ENCODE data around the gene PFKFB2. TPM values are rescaled to one million over a fixed set of nuclear protein-coding genes. Genes with fewer than 3 reads are reported as not detected.

The PFKFB2 gene
- total and polyA plus RNA-seq, 2 of the 8 experiments (the other 6 are each of a cell fraction or from before 2014, with no cell fraction given), result 6.7 to 19.1 TPM

DNA sequence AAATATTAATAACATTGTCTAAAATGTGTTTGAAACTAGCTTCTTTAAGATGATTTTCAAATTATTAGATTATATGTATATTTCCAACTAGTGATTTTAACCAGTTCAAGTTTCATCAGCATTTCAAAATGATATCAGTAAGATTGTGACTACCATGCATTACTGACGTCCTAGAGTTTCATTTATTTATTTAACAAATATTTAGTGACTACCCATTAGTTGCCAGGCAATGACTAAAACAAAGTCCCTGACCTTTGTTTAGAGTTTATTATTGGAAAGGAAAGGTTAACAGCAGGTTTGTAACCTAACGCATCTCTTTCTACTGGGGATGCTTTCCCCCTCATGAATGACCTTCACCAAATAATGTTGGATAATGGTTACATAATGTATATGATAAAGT lies 28.0 kb downstream of the PFKFB2 start:
- no peak overlapping the region for H2AFZ ChIP-seq (ENCODE audit: low read length)
- H3K18ac ChIP-seq (ENCODE audit: extremely low read depth, low read length), result no peak overlapping the region
- H2BK12ac ChIP-seq (ENCODE audit: low read depth, low read length), result no peak overlapping the region
- no peak overlapping the region for H4K91ac ChIP-seq (replicated peaks; ENCODE audit: insufficient read length, low read length)
- H4K5ac ChIP-seq (ENCODE audit: insufficient read length, low read depth, low read length), result no peak overlapping the region
- no peak overlapping the region for H2AK5ac ChIP-seq (ENCODE audit: low read depth, low read length)
- H2BK5ac ChIP-seq (ENCODE audit: low read depth, low read length), result no peak overlapping the region
- DNase-seq (ENCODE audit: low read depth in 1 of 2, low spot score in 2 of 2), result no peak
- no peaks in the 10 kb centered on the region for H3K27me3 ChIP-seq (replicated peaks in 1 of 4; ENCODE audit: control insufficient read depth in 3 of 4, extremely low read depth in 1 of 4, insufficient read depth in 3 of 4, low read length in 3 of 4)
- no peaks in the 10 kb centered on the region for H3K79me1 ChIP-seq (ENCODE audit: low read depth, low read length)
- ChIA-PET CTCF (ENCODE audit: partially characterized antibody) (interaction anchor here (1.3 to 2.0 kb wide), 2 partner anchors 178 to 325 kb away, joined by 3 to 5 read pairs; no protein-coding TSS in a partner anchor), POLR2A (ENCODE audit: partially characterized antibody) (no interaction called here)
- H3K36me3 ChIP-seq (ENCODE audit: control insufficient read depth in 2 of 4, insufficient read depth in 4 of 4, low read length in 3 of 4), result no peaks in the 10 kb centered on the region
- H3K9me3 ChIP-seq (ENCODE audit: insufficient read depth in 2 of 2, low read depth in 1 of 2, low read length in 1 of 2), result no peaks in the 10 kb centered on the region
- H4K20me1 ChIP-seq (replicated peaks in 1 of 2; ENCODE audit: control insufficient read depth in 1 of 2, insufficient read depth in 2 of 2, low read length in 2 of 2), result no peaks in the 10 kb centered on the region
- no peak overlapping the region for H3K4ac ChIP-seq (replicated peaks; ENCODE audit: insufficient read length, low read depth, low read length)
- peaks cover 0 to 3% (median 0%) of the 10 kb centered on the region in 4 experiments; a peak in 2 of 7 replicates for H3K4me1 ChIP-seq (replicated peaks in 1 of 4; ENCODE audit: control insufficient read depth in 3 of 4, insufficient read depth in 4 of 4, low read length in 3 of 4)
- H3K14ac ChIP-seq (ENCODE audit: insufficient read length), result no peak overlapping the region
- no peak overlapping the region for H3K4me2 ChIP-seq (ENCODE audit: insufficient read depth in 1 of 2, low read depth in 2 of 2, low read length in 2 of 2)
- H2BK15ac ChIP-seq (ENCODE audit: low read length), result no peak overlapping the region
- H4K8ac ChIP-seq (ENCODE audit: extremely low read depth, insufficient read depth, low read length), result no peak overlapping the region
- no peaks in the 10 kb centered on the region for H3K79me2 ChIP-seq (ENCODE audit: control insufficient read depth in 1 of 2, insufficient read depth in 2 of 2, low read length in 2 of 2)
- no peaks in the 10 kb centered on the region for H3K23me2 ChIP-seq (ENCODE audit: low read depth, low read length)
- H2BK120ac ChIP-seq (replicated peaks; ENCODE audit: low read depth, low read length), result no peak overlapping the region
- 92% methylated on average over 2 of the region's 2 CpGs; no CpG with 5 or more reads in 1 of the 2 experiments for WGBS, 2 experiments (ENCODE audit: extremely low coverage in 1 of 2, insufficient coverage in 1 of 2, insufficient read length in 1 of 2, insufficient replicate concordance in 2 of 2, low coverage in 1 of 2, low lambda C conversion rate in 2 of 2, missing lambda C conversion rate in 1 of 2)
- no peak overlapping the region for H3K9ac ChIP-seq (replicated peaks in 1 of 4; ENCODE audit: extremely low read depth in 1 of 4, low read depth in 3 of 4, low read length in 3 of 4)
- no peak overlapping the region for H3K4me3 ChIP-seq (ENCODE audit: extremely low read depth in 1 of 4, insufficient read depth in 2 of 4, low read depth in 3 of 4, low read length in 4 of 4)
- FAIRE-seq, result no peak
- no peak overlapping the region for H3K23ac ChIP-seq (ENCODE audit: insufficient read length)
- no peak overlapping the region for H3K56ac ChIP-seq (replicated peaks; ENCODE audit: insufficient read length, low read depth, low read length)
- no peak overlapping the region for H2BK20ac ChIP-seq (ENCODE audit: low read length)
- H3K27ac ChIP-seq (ENCODE audit: low read depth, low read length), result no peak overlapping the region
- TF ChIP-seq POLR2A (IDR thresholded peaks at IDR 0.05; ENCODE audit: control extremely low read depth in 1 of 2, low read depth in 2 of 2, low read length in 2 of 2), result no peak
- no peak for TF ChIP-seq RXRA (IDR thresholded peaks at IDR 0.05; ENCODE audit: insufficient read depth, low read depth, low read length)
- no peak for TF ChIP-seq BACH1 (IDR thresholded peaks at IDR 0.05; ENCODE audit: low read length)
- no peak for TF ChIP-seq JUND (IDR thresholded peaks at IDR 0.05; ENCODE audit: low read length)
- no peak for TF ChIP-seq GABPA (IDR thresholded peaks at IDR 0.05; ENCODE audit: borderline replicate concordance, insufficient read depth, low read length)
- TF ChIP-seq KDM5A (IDR thresholded peaks at IDR 0.05; ENCODE audit: low read length), result no peak
- no peak for TF ChIP-seq TEAD4 (IDR thresholded peaks at IDR 0.05; ENCODE audit: low read depth, low read length)
- no peak for TF ChIP-seq FOSL1 (IDR thresholded peaks at IDR 0.05; ENCODE audit: insufficient read depth, low read depth, low read length)
- no peak for TF ChIP-seq RNF2 (IDR thresholded peaks at IDR 0.05; ENCODE audit: borderline replicate concordance, low read depth, low read length, missing control alignments, poor library complexity, severe bottlenecking)
- no peak for TF ChIP-seq TBP (IDR thresholded peaks at IDR 0.05; ENCODE audit: low read depth, low read length)
- TF ChIP-seq, protein P1, sequence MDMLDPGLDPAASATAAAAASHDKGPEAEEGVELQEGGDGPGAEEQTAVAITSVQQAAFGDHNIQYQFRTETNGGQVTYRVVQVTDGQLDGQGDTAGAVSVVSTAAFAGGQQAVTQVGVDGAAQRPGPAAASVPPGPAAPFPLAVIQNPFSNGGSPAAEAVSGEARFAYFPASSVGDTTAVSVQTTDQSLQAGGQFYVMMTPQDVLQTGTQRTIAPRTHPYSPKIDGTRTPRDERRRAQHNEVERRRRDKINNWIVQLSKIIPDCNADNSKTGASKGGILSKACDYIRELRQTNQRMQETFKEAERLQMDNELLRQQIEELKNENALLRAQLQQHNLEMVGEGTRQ (IDR thresholded peaks at IDR 0.05; ENCODE audit: low read length), result no peak
- TF ChIP-seq YY1 (IDR thresholded peaks at IDR 0.05; ENCODE audit: low read depth, low read length), result no peak
- no peak for TF ChIP-seq SP2 (IDR thresholded peaks at IDR 0.05; ENCODE audit: low read length)
- TF ChIP-seq CTBP2 (IDR thresholded peaks at IDR 0.05; ENCODE audit: borderline replicate concordance, insufficient read depth, insufficient read length, low read length), result no peak

Measured in H1 (cell line).